ENCODE data around the gene SCFD2. TPM values are rescaled to one million over a fixed set of nuclear protein-coding genes. Genes with fewer than 3 reads are reported as not detected.
"Not testable (repeated sequence)": the region's sequence is repeated elsewhere in the genome, so short reads cannot be mapped to it uniquely, and the experiment has no call there.

SCFD2 gene
- total and polyA plus RNA-seq, 9 donors: 9.4 to 14.8 (median 11.3) TPM

- no peaks in the 10 kb centered on the region for H3K36me3 ChIP-seq (ENCODE audit: control insufficient read depth, insufficient read depth, low read length)
Observed at GRCh38 chr4:53194727-53195126, 171.1 kb downstream of the SCFD2 start.

GRCh38 chr4:53193111-53193510, 172.8 kb downstream of the SCFD2 start:
- no peaks in the 10 kb centered on the region for H3K9me3 ChIP-seq (replicated peaks; ENCODE audit: control insufficient read depth, low read depth, low read length)
- H3K4me1 ChIP-seq (ENCODE audit: control insufficient read depth, insufficient read depth, low read length): peaks cover 2% of the 10 kb centered on the region
- no CpG with 5 or more reads among the region's 1 CpG for WGBS (ENCODE audit: insufficient coverage)
- no peak overlapping the region for H3K4me3 ChIP-seq (ENCODE audit: low read length)
- DNase-seq: no peak
- H3K36me3 ChIP-seq (ENCODE audit: control insufficient read depth, insufficient read depth, low read length): no peaks in the 10 kb centered on the region
- H3K27me3 ChIP-seq (ENCODE audit: control insufficient read depth, insufficient read depth, low read length): no peaks in the 10 kb centered on the region
- no peak overlapping the region for H3K27ac ChIP-seq (ENCODE audit: low read length)

More at GRCh38 chr4:53194727-53195126, 171.1 kb downstream of the SCFD2 start:
- Histone ChIP-seq H3K4me1 (ENCODE audit: control insufficient read depth, insufficient read depth, low read length) (peaks cover 2% of the 10 kb centered on the region), H3K4me3 (ENCODE audit: low read length) (no peak overlapping the region), H3K9me3 (replicated peaks; ENCODE audit: control insufficient read depth, low read depth, low read length) (no peaks in the 10 kb centered on the region), H3K27me3 (ENCODE audit: control insufficient read depth, insufficient read depth, low read length) (no peaks in the 10 kb centered on the region), H3K27ac (ENCODE audit: low read length) (no peak overlapping the region)
- no peak for DNase-seq
- WGBS (ENCODE audit: insufficient coverage): 63% methylated on average over 2 of the region's 5 CpGs

GRCh38 chr4:53192496-53192895, 173.4 kb downstream of the SCFD2 start:
- no CpG with 5 or more reads among the region's 3 CpGs for WGBS (ENCODE audit: insufficient coverage)
- no peaks in the 10 kb centered on the region for H3K27me3 ChIP-seq (ENCODE audit: control insufficient read depth, insufficient read depth, low read length)
- H3K4me3 ChIP-seq (ENCODE audit: low read length): no peak overlapping the region
- no peak for DNase-seq
- H3K4me1 ChIP-seq (ENCODE audit: control insufficient read depth, insufficient read depth, low read length): peaks cover 2% of the 10 kb centered on the region
- no peaks in the 10 kb centered on the region for H3K9me3 ChIP-seq (replicated peaks; ENCODE audit: control insufficient read depth, low read depth, low read length)
- no peaks in the 10 kb centered on the region for H3K36me3 ChIP-seq (ENCODE audit: control insufficient read depth, insufficient read depth, low read length)
- H3K27ac ChIP-seq (ENCODE audit: low read length): no peak overlapping the region

- WGBS (ENCODE audit: insufficient coverage): 80% methylated on average over 1 of the region's 4 CpGs
- Histone ChIP-seq H3K27me3 (ENCODE audit: control insufficient read depth, insufficient read depth, low read length) (no peaks in the 10 kb centered on the region), H3K4me3 (ENCODE audit: low read length) (no peak overlapping the region), H3K9me3 (replicated peaks; ENCODE audit: control insufficient read depth, low read depth, low read length) (no peaks in the 10 kb centered on the region), H3K36me3 (ENCODE audit: control insufficient read depth, insufficient read depth, low read length) (no peaks in the 10 kb centered on the region), H3K27ac (ENCODE audit: low read length) (no peak overlapping the region), H3K4me1 (ENCODE audit: control insufficient read depth, insufficient read depth, low read length) (peaks cover 2% of the 10 kb centered on the region)
- DNase-seq: no peak
Observed at GRCh38 chr4:53191997-53192396, 173.9 kb downstream of the SCFD2 start.

GRCh38 chr4:53189011-53189410, 176.8 kb downstream of the SCFD2 start:
- H3K27ac ChIP-seq (ENCODE audit: low read length): no peak overlapping the region
- no CpG with 5 or more reads among the region's 1 CpG for WGBS (ENCODE audit: insufficient coverage)
- no peaks in the 10 kb centered on the region for H3K9me3 ChIP-seq (replicated peaks; ENCODE audit: control insufficient read depth, low read depth, low read length)
- no peaks in the 10 kb centered on the region for H3K4me1 ChIP-seq (ENCODE audit: control insufficient read depth, insufficient read depth, low read length)
- no peak for DNase-seq
- H3K27me3 ChIP-seq (ENCODE audit: control insufficient read depth, insufficient read depth, low read length): no peaks in the 10 kb centered on the region
- H3K4me3 ChIP-seq (ENCODE audit: low read length): no peak overlapping the region
- H3K36me3 ChIP-seq (ENCODE audit: control insufficient read depth, insufficient read depth, low read length): no peaks in the 10 kb centered on the region

GRCh38 chr4:53186714-53187358, 179.0 kb downstream of the SCFD2 start:
- DNase-seq: no peak
- Histone ChIP-seq H3K4me1 (ENCODE audit: control insufficient read depth, insufficient read depth, low read length) (no peaks in the 10 kb centered on the region), H3K27ac (ENCODE audit: low read length) (peak overlapping the region; percentile 26), H3K4me3 (ENCODE audit: low read length) (no peak overlapping the region), H3K9me3 (replicated peaks; ENCODE audit: control insufficient read depth, low read depth, low read length) (no peaks in the 10 kb centered on the region), H3K36me3 (ENCODE audit: control insufficient read depth, insufficient read depth, low read length) (no peaks in the 10 kb centered on the region), H3K27me3 (ENCODE audit: control insufficient read depth, insufficient read depth, low read length) (no peaks in the 10 kb centered on the region)
- no CpG with 5 or more reads among the region's 4 CpGs for WGBS (ENCODE audit: insufficient coverage)

- no peaks in the 10 kb centered on the region for H3K27me3 ChIP-seq (ENCODE audit: control insufficient read depth, insufficient read depth, low read length)
- no peak overlapping the region for H3K4me3 ChIP-seq (ENCODE audit: low read length)
- peak overlapping the region; percentile 26 for H3K27ac ChIP-seq (ENCODE audit: low read length)
- H3K36me3 ChIP-seq (ENCODE audit: control insufficient read depth, insufficient read depth, low read length): no peaks in the 10 kb centered on the region
- DNase-seq: peak; percentile 94
- H3K4me1 ChIP-seq (ENCODE audit: control insufficient read depth, insufficient read depth, low read length): no peaks in the 10 kb centered on the region
- no peaks in the 10 kb centered on the region for H3K9me3 ChIP-seq (replicated peaks; ENCODE audit: control insufficient read depth, low read depth, low read length)
- WGBS (ENCODE audit: insufficient coverage): 33% methylated on average over 1 of the region's 4 CpGs
Observed at GRCh38 chr4:53185869-53186585, 179.8 kb downstream of the SCFD2 start.

GRCh38 chr4:53183754-53184153, 182.1 kb downstream of the SCFD2 start:
- Histone ChIP-seq H3K27ac (ENCODE audit: low read length) (no peak overlapping the region), H3K36me3 (ENCODE audit: control insufficient read depth, insufficient read depth, low read length) (no peaks in the 10 kb centered on the region), H3K9me3 (replicated peaks; ENCODE audit: control insufficient read depth, low read depth, low read length) (no peaks in the 10 kb centered on the region), H3K4me1 (ENCODE audit: control insufficient read depth, insufficient read depth, low read length) (no peaks in the 10 kb centered on the region), H3K4me3 (ENCODE audit: low read length) (no peak overlapping the region), H3K27me3 (ENCODE audit: control insufficient read depth, insufficient read depth, low read length) (no peaks in the 10 kb centered on the region)
- DNase-seq: no peak
- WGBS (ENCODE audit: insufficient coverage): no CpG with 5 or more reads among the region's 2 CpGs

- H3K9me3 ChIP-seq (replicated peaks; ENCODE audit: control insufficient read depth, low read depth, low read length); H3K27ac ChIP-seq (ENCODE audit: low read length); H3K36me3 ChIP-seq (ENCODE audit: control insufficient read depth, insufficient read depth, low read length); H3K27me3 ChIP-seq (ENCODE audit: control insufficient read depth, insufficient read depth, low read length); H3K4me3 ChIP-seq (ENCODE audit: low read length); H3K4me1 ChIP-seq (ENCODE audit: control insufficient read depth, insufficient read depth, low read length); DNase-seq: not testable (repeated sequence)
- 94% methylated on average over 4 of the region's 4 CpGs for WGBS (ENCODE audit: insufficient coverage)
Observed at GRCh38 chr4:53177751-53178150, 188.1 kb downstream of the SCFD2 start.

- Histone ChIP-seq H3K27me3 (ENCODE audit: control insufficient read depth, insufficient read depth, low read length) (no peaks in the 10 kb centered on the region), H3K9me3 (replicated peaks; ENCODE audit: control insufficient read depth, low read depth, low read length) (peaks cover 8% of the 10 kb centered on the region), H3K4me1 (ENCODE audit: control insufficient read depth, insufficient read depth, low read length) (no peaks in the 10 kb centered on the region), H3K4me3 (ENCODE audit: low read length) (no peak overlapping the region), H3K27ac (ENCODE audit: low read length) (no peak overlapping the region), H3K36me3 (ENCODE audit: control insufficient read depth, insufficient read depth, low read length) (no peaks in the 10 kb centered on the region)
- no peak for DNase-seq
Observed at GRCh38 chr4:53175640-53176039, 190.2 kb downstream of the SCFD2 start.

Data from muscle of leg (tissue), 11 donors.